ENCODE measurements around the gene NDFIP2. TPM values are rescaled to one million over a fixed set of nuclear protein-coding genes. Genes with fewer than 3 reads are reported as not detected.

The NDFIP2 gene
- total RNA-seq, 1 donor from 2014 or later, result 53.8 TPM

- H3K27ac Mint-ChIP-seq, result no peak overlapping the region
- no peak for TF ChIP-seq CTCF (IDR thresholded peaks at IDR 0.05; ENCODE audit: unreplicated experiment)
- no peaks in the 10 kb centered on the region for H3K4me1 Mint-ChIP-seq (ENCODE audit: low read depth)
- no peak for DNase-seq (ENCODE audit: low spot score, unreplicated experiment)
- no peak overlapping the region for H3K4me3 Mint-ChIP-seq (ENCODE audit: low read depth)
- peaks cover 3% of the 10 kb centered on the region for H3K27me3 Mint-ChIP-seq
- H3K9me3 Mint-ChIP-seq (ENCODE audit: low read depth), result no peaks in the 10 kb centered on the region
- no peaks in the 10 kb centered on the region for H3K36me3 Mint-ChIP-seq (ENCODE audit: insufficient read depth)
Observed at GRCh38 chr13:79466872-79467271, 14.1 kb upstream of the NDFIP2 start.

DNA sequence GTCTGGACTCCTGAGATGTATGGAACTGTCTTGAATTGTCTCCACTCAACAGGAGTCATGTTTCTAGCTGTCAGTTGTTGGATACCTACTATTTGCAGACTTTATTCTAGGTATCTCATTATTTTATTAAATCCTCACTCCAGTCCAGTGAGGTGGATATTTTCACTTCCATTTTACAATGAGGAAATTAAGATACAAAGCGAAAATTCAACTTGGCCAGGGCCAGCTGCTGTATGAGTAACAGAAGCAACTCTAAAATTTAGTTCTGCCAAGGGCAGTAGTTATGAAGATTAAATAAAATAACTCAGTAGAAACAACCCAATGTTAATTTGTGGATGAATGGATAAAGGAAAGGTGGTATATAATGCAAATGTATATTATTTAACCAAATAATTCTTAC lies 12.6 kb upstream of the NDFIP2 start:
- H3K9me3 Mint-ChIP-seq (ENCODE audit: low read depth), result no peaks in the 10 kb centered on the region
- no peak for TF ChIP-seq CTCF (IDR thresholded peaks at IDR 0.05; ENCODE audit: unreplicated experiment)

GRCh38 chr13:79468819-79469218 lies 12.1 kb upstream of the NDFIP2 start:
- TF ChIP-seq CTCF (IDR thresholded peaks at IDR 0.05; ENCODE audit: unreplicated experiment), result no peak
- Mint-ChIP-seq H3K4me1 (ENCODE audit: low read depth) (no peaks in the 10 kb centered on the region), H3K36me3 (ENCODE audit: insufficient read depth) (no peaks in the 10 kb centered on the region), H3K27ac (no peak overlapping the region), H3K4me3 (ENCODE audit: low read depth) (no peak overlapping the region), H3K9me3 (ENCODE audit: low read depth) (no peaks in the 10 kb centered on the region), H3K27me3 (peaks cover 3% of the 10 kb centered on the region)
- DNase-seq (ENCODE audit: low spot score, unreplicated experiment), result no peak

More for the DNA sequence above, 12.6 kb upstream of the NDFIP2 start:
- no peak overlapping the region for H3K4me3 Mint-ChIP-seq (ENCODE audit: low read depth)
- H3K27me3 Mint-ChIP-seq, result peaks cover 3% of the 10 kb centered on the region
- H3K4me1 Mint-ChIP-seq (ENCODE audit: low read depth), result no peaks in the 10 kb centered on the region
- no peak overlapping the region for H3K27ac Mint-ChIP-seq
- DNase-seq (ENCODE audit: low spot score, unreplicated experiment), result no peak
- H3K36me3 Mint-ChIP-seq (ENCODE audit: insufficient read depth), result no peaks in the 10 kb centered on the region

- Mint-ChIP-seq H3K4me1 (ENCODE audit: low read depth) (no peaks in the 10 kb centered on the region), H3K36me3 (ENCODE audit: insufficient read depth) (no peaks in the 10 kb centered on the region), H3K27me3 (peaks cover 3% of the 10 kb centered on the region), H3K4me3 (ENCODE audit: low read depth) (no peak overlapping the region), H3K27ac (no peak overlapping the region), H3K9me3 (ENCODE audit: low read depth) (peaks cover 5% of the 10 kb centered on the region)
- DNase-seq (ENCODE audit: low spot score, unreplicated experiment), result no peak
- TF ChIP-seq CTCF (IDR thresholded peaks at IDR 0.05; ENCODE audit: unreplicated experiment), result no peak
Observed at GRCh38 chr13:79469608-79470007, 11.3 kb upstream of the NDFIP2 start.

- no peak for DNase-seq (ENCODE audit: low spot score, unreplicated experiment)
- no peak overlapping the region for H3K27ac Mint-ChIP-seq
- no peaks in the 10 kb centered on the region for H3K4me1 Mint-ChIP-seq (ENCODE audit: low read depth)
- H3K9me3 Mint-ChIP-seq (ENCODE audit: low read depth), result peaks cover 7% of the 10 kb centered on the region
- no peaks in the 10 kb centered on the region for H3K36me3 Mint-ChIP-seq (ENCODE audit: insufficient read depth)
- H3K4me3 Mint-ChIP-seq (ENCODE audit: low read depth), result no peak overlapping the region
- peaks cover 3% of the 10 kb centered on the region for H3K27me3 Mint-ChIP-seq
- TF ChIP-seq CTCF (IDR thresholded peaks at IDR 0.05; ENCODE audit: unreplicated experiment), result no peak
Observed at GRCh38 chr13:79470666-79471065, 10.3 kb upstream of the NDFIP2 start.

Data from progenitor cell of endocrine pancreas (in vitro differentiated cells).